Psoas muscle (tissue), 8 donors: Measurements from ENCODE around the gene ADGRE1. TPM values are rescaled to one million over a fixed set of nuclear protein-coding genes. Genes with fewer than 3 reads are reported as not detected.

Source experiments
- ATAC-seq, 4 donors: fragments of 200-7000 bp; cut with Tn5 transposase; one replicate each; pipeline ENCODE4 v1.9.1; 2020; ENCODE audit warnings: moderate library complexity in 3 of 4, mild to moderate bottlenecking in 2 of 4
- DNase-seq, 2 donors: peaks; one replicate each; pipeline ENCODE4 v3.0.0-alpha.2; 2020
- H3K27ac ChIP-seq: fragments of 200-600 bp; one replicate; pipeline ENCODE4 v1.8.0; 2022
- H3K27me3 ChIP-seq, 3 donors: fragments of 200-600 bp in 1 of 3; one replicate each; pipeline versions ENCODE4 v1.6.1 to v1.8.0; 2013 to 2022; ENCODE audit warnings: low read length in 2 of 3, mild to moderate bottlenecking in 2 of 3, moderate library complexity in 1 of 3; ENCODE audit not compliant: insufficient read depth in 3 of 3
- H3K36me3 ChIP-seq, 2 donors: fragments of 200-600 bp in 1 of 2; one replicate each; pipeline versions ENCODE4 v1.6.1 to v1.8.0; 2013 to 2022; ENCODE audit warnings: low read depth in 1 of 2, mild to moderate bottlenecking in 1 of 2, moderate library complexity in 1 of 2; ENCODE audit not compliant: insufficient read depth in 1 of 2
- H3K4me1 ChIP-seq: fragments of 200-600 bp; one replicate; pipeline ENCODE4 v1.8.0; 2022
- H3K4me3 ChIP-seq: fragments of 200-600 bp; one replicate; pipeline ENCODE4 v1.8.0; 2022; ENCODE audit warnings: mild to moderate bottlenecking
- H3K9me3 ChIP-seq: fragments of 200-600 bp; one replicate; pipeline ENCODE4 v1.8.0; 2022
- CTCF ChIP-seq: fragments of 200-600 bp; IDR thresholded peaks from one replicate; pipeline ENCODE4 v1.8.0; 2022; ENCODE audit warnings: antibody characterized with exemption
- WGBS, 3 donors: extraction: QIAGEN DNeasy Blood & Tissue Kit; methylation state at CpG; one replicate each; pipeline versions ENCODE4 v1.1.6 to v1.1.7; 2013; 5-methylcytosine and 5-hydroxymethylcytosine counted together
- intact Hi-C, 2 donors: fragments of 100-400 bp; cut with DNase I; formaldehyde crosslinking; loops; one replicate each; pipeline versions ENCODE4 v1.11.0 to v1.14.2; 2022
- polyA plus RNA-seq, 3 donors: library from polyadenylated mRNA; stranded (reverse); fragments of 200-250 nt; gene quantifications; one replicate each; pipeline ENCODE4 v1.2.3, GENCODE V29; 2013
- total RNA-seq, 4 donors: library from RNA; stranded (reverse); fragmentation: NEBNext Ultra II Directional in 2 of 4; extraction: Animal tissue kit (Norgen Biotek cat#: 25700) in 2 of 4; gene quantifications; one replicate each; pipeline versions ENCODE4 v1.2.1 to v1.2.4, GENCODE V29; 2021 to 2023
- donor health status: healthy with polysubstance abuse.
- donor health status: DM: no; HTN: no; CAD: no; lungs with moderate emphysema.
- donor health status: Bipolar disorder and iron deficiency.
- donor health status: healthy.
- donor health status: DM: yes; HTN: yes; CAD: no.
- donor health status: DM: no; HTN: no; CAD: no.
- donor health status: DM: no; HTN: no; CAD: no.
- donor health status: DM: yes; HTN: yes; CAD: no.

The ADGRE1 gene
- total and polyA plus RNA-seq, 7 donors = 0.03 to 0.42 (median 0.22) TPM; not detected in 3

- Histone ChIP-seq H3K4me3 (no peak overlapping the region), H3K27me3 (no peaks in the 10 kb centered on the region), H3K27ac (no peak overlapping the region), H3K9me3 (no peaks in the 10 kb centered on the region), H3K4me1 (no peaks in the 10 kb centered on the region), H3K36me3 (no peaks in the 10 kb centered on the region)
- ATAC-seq (no peak), DNase-seq (no peak)
- no peak for TF ChIP-seq CTCF
- intact Hi-C loops = no loop called here
- 80 to 86% (median 83%) methylated on average over 5 of the region's 5 CpGs for WGBS, 3 donors
Observed at GRCh38 chr19:6970443-6970842, 83.1 kb downstream of the ADGRE1 start.

- no peak for TF ChIP-seq CTCF
- H3K9me3 ChIP-seq = no peaks in the 10 kb centered on the region
- no peaks in the 10 kb centered on the region for H3K27me3 ChIP-seq
- H3K4me1 ChIP-seq = no peaks in the 10 kb centered on the region
- DNase-seq (no peak), ATAC-seq (no peak)
- H3K36me3 ChIP-seq = no peaks in the 10 kb centered on the region
- H3K27ac ChIP-seq = no peak overlapping the region
- no peak overlapping the region for H3K4me3 ChIP-seq
- WGBS, 3 donors = 87 to 90% (median 89%) methylated on average over 1 of the region's 1 CpG
- intact Hi-C loops = no loop called here
Observed at GRCh38 chr19:6971366-6971765, 84.0 kb downstream of the ADGRE1 start.

GRCh38 chr19:6976197-6976596 is 88.8 kb downstream of the ADGRE1 start:
- DNase-seq = no peak
- 86 to 87% (median 86%) methylated on average over 5 of the region's 5 CpGs for WGBS, 3 donors
- Histone ChIP-seq H3K27me3 (no peaks in the 10 kb centered on the region), H3K4me1 (no peaks in the 10 kb centered on the region), H3K9me3 (peaks cover 12% of the 10 kb centered on the region), H3K27ac (no peak overlapping the region), H3K36me3 (no peaks in the 10 kb centered on the region), H3K4me3 (no peak overlapping the region)
- no peak for ATAC-seq
- TF ChIP-seq CTCF = no peak
- intact Hi-C loops = no loop called here

GRCh38 chr19:6979399-6979798 is 92.0 kb downstream of the ADGRE1 start:
- intact Hi-C loops = no loop called here
- DNase-seq (no peak), ATAC-seq (no peak)
- Histone ChIP-seq H3K27me3 (no peaks in the 10 kb centered on the region), H3K9me3 (peaks cover 18% of the 10 kb centered on the region), H3K27ac (no peak overlapping the region), H3K36me3 (no peaks in the 10 kb centered on the region), H3K4me1 (no peaks in the 10 kb centered on the region), H3K4me3 (no peak overlapping the region)
- no peak for TF ChIP-seq CTCF
- WGBS, 3 donors = 67 to 72% (median 72%) methylated on average over 3 of the region's 3 CpGs

GRCh38 chr19:6983448-6983847 is 96.1 kb downstream of the ADGRE1 start:
- intact Hi-C loops = no loop called here
- ATAC-seq = no peak

More at GRCh38 chr19:6983448-6983847, 96.1 kb downstream of the ADGRE1 start:
- Histone ChIP-seq H3K9me3 (peaks cover 14% of the 10 kb centered on the region), H3K27me3 (no peaks in the 10 kb centered on the region), H3K27ac (no peak overlapping the region), H3K4me1 (no peaks in the 10 kb centered on the region), H3K36me3 (no peaks in the 10 kb centered on the region), H3K4me3 (no peak overlapping the region)
- DNase-seq = no peak
- TF ChIP-seq CTCF = no peak
